NCI-H128 (cell line): ENCODE data around the gene SERPIND1.
"Not testable (repeated sequence)": the region's sequence is repeated elsewhere in the genome, so short reads cannot be mapped to it uniquely, and the experiment has no call there.

ENCODE experiments used
- DNase-seq: peaks from one replicate; lab custom pipeline; 2025; ENCODE audit not compliant: unreplicated experiment; lab: John Stamatoyannopoulos, UW

Gene SERPIND1

GRCh38 chr22:20773793-20774212, at the start of gene SERPIND1:
SERPIND1 (plus strand) TSS chr22:20774113; CDS start chr22:20779313, 5,200 bp downstream.
- DNase-seq = no peak

- DNase-seq = no peak
Observed at GRCh38 chr22:20724676-20725454, 49.0 kb upstream of the SERPIND1 start.

GRCh38 chr22:20725987-20726558, 47.8 kb upstream of the SERPIND1 start:
- no peak for DNase-seq

GRCh38 chr22:20727118-20728015, 46.5 kb upstream of the SERPIND1 start:
- no peak for DNase-seq

GRCh38 chr22:20728523-20729190, 45.3 kb upstream of the SERPIND1 start:
- DNase-seq = no peak

GRCh38 chr22:20729194-20729593, 44.7 kb upstream of the SERPIND1 start:
- DNase-seq = no peak

GRCh38 chr22:20732431-20732830, 41.5 kb upstream of the SERPIND1 start:
- DNase-seq = not testable (repeated sequence)

- DNase-seq = not testable (repeated sequence)
Observed at GRCh38 chr22:20735356-20736162, 38.4 kb upstream of the SERPIND1 start.

GRCh38 chr22:20736891-20737290, 37.0 kb upstream of the SERPIND1 start:
- not testable (repeated sequence) for DNase-seq

GRCh38 chr22:20738394-20739089, 35.4 kb upstream of the SERPIND1 start:
- DNase-seq = no peak

- DNase-seq = no peak
Observed at GRCh38 chr22:20740222-20740951, 33.5 kb upstream of the SERPIND1 start.

- no peak for DNase-seq
Observed at GRCh38 chr22:20741008-20741633, 32.8 kb upstream of the SERPIND1 start.

- DNase-seq = no peak
Observed at GRCh38 chr22:20741634-20742581, 32.0 kb upstream of the SERPIND1 start.

- no peak for DNase-seq
Observed at GRCh38 chr22:20742764-20743163, 31.1 kb upstream of the SERPIND1 start.

- no peak for DNase-seq
Observed at GRCh38 chr22:20744456-20744855, 29.5 kb upstream of the SERPIND1 start.

GRCh38 chr22:20745119-20745518, 28.8 kb upstream of the SERPIND1 start:
- DNase-seq = no peak

GRCh38 chr22:20746431-20747189, 27.3 kb upstream of the SERPIND1 start:
- DNase-seq = no peak
